ENCODE measurements around the gene KLF4. TPM values are rescaled to one million over a fixed set of nuclear protein-coding genes. Genes with fewer than 3 reads are reported as not detected.

The KLF4 gene
- total RNA-seq, 1 donor from 2014 or later, result 131 TPM

GRCh38 chr9:107446491-107446890 is 43.1 kb downstream of the KLF4 start:
- TF ChIP-seq, protein P1, sequence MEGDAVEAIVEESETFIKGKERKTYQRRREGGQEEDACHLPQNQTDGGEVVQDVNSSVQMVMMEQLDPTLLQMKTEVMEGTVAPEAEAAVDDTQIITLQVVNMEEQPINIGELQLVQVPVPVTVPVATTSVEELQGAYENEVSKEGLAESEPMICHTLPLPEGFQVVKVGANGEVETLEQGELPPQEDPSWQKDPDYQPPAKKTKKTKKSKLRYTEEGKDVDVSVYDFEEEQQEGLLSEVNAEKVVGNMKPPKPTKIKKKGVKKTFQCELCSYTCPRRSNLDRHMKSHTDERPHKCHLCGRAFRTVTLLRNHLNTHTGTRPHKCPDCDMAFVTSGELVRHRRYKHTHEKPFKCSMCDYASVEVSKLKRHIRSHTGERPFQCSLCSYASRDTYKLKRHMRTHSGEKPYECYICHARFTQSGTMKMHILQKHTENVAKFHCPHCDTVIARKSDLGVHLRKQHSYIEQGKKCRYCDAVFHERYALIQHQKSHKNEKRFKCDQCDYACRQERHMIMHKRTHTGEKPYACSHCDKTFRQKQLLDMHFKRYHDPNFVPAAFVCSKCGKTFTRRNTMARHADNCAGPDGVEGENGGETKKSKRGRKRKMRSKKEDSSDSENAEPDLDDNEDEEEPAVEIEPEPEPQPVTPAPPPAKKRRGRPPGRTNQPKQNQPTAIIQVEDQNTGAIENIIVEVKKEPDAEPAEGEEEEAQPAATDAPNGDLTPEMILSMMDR (IDR thresholded peaks at IDR 0.05), result no peak
- Mint-ChIP-seq H3K27ac (ENCODE audit: unreplicated experiment) (no peak overlapping the region), H3K27me3 (ENCODE audit: unreplicated experiment) (peaks cover 12% of the 10 kb centered on the region), H3K4me3 (ENCODE audit: unreplicated experiment) (no peak overlapping the region), H3K4me1 (ENCODE audit: unreplicated experiment) (no peaks in the 10 kb centered on the region), H3K9me3 (ENCODE audit: unreplicated experiment) (no peaks in the 10 kb centered on the region), H3K36me3 (ENCODE audit: unreplicated experiment) (no peaks in the 10 kb centered on the region)
- DNase-seq (ENCODE audit: extremely low spot score, unreplicated experiment), result no peak

- Mint-ChIP-seq H3K27ac (ENCODE audit: unreplicated experiment) (no peak overlapping the region), H3K36me3 (ENCODE audit: unreplicated experiment) (no peaks in the 10 kb centered on the region)
- TF ChIP-seq, protein P1 (IDR thresholded peaks at IDR 0.05), result no peak
Observed at GRCh38 chr9:107443786-107444185, 45.8 kb downstream of the KLF4 start.

DNA sequence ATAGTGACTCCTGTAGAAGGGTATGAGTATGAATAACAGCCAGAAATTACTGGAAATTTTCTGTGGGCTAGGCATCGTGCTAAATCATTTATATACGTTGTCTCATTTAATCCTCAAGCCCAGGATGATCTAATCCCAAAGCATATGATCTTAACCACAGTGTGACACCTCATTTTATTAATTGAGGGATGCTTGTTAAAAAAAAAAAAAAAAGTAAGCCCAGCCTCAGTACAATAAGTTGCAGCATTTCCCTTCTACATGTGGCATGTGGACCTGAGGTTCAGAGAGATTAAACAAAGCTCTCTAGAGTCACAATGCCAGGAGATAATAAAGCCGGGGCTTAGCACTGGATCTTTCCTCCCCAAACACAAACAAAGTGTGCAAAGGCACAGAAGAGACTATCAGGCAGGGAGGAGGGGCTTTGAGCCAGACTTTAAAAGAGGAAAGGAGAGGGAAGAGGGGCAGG is 49.5 kb downstream of the KLF4 start:
- Mint-ChIP-seq H3K27me3 (ENCODE audit: unreplicated experiment) (peaks cover 22% of the 10 kb centered on the region), H3K9me3 (ENCODE audit: unreplicated experiment) (no peaks in the 10 kb centered on the region), H3K4me1 (ENCODE audit: unreplicated experiment) (no peaks in the 10 kb centered on the region), H3K4me3 (ENCODE audit: unreplicated experiment) (no peak overlapping the region), H3K27ac (ENCODE audit: unreplicated experiment) (no peak overlapping the region), H3K36me3 (ENCODE audit: unreplicated experiment) (no peaks in the 10 kb centered on the region)
- TF ChIP-seq, protein P1 (IDR thresholded peaks at IDR 0.05), result no peak
- DNase-seq (ENCODE audit: extremely low spot score, unreplicated experiment), result no peak

More at GRCh38 chr9:107443786-107444185, 45.8 kb downstream of the KLF4 start:
- no peaks in the 10 kb centered on the region for H3K4me1 Mint-ChIP-seq (ENCODE audit: unreplicated experiment)
- H3K9me3 Mint-ChIP-seq (ENCODE audit: unreplicated experiment), result no peaks in the 10 kb centered on the region
- peaks cover 17% of the 10 kb centered on the region for H3K27me3 Mint-ChIP-seq (ENCODE audit: unreplicated experiment)
- DNase-seq (ENCODE audit: extremely low spot score, unreplicated experiment), result no peak
- H3K4me3 Mint-ChIP-seq (ENCODE audit: unreplicated experiment), result no peak overlapping the region

GRCh38 chr9:107438211-107439031 is 51.1 kb downstream of the KLF4 start:
- Mint-ChIP-seq H3K27me3 (ENCODE audit: unreplicated experiment) (peaks cover 26% of the 10 kb centered on the region), H3K4me1 (ENCODE audit: unreplicated experiment) (no peaks in the 10 kb centered on the region), H3K27ac (ENCODE audit: unreplicated experiment) (no peak overlapping the region), H3K9me3 (ENCODE audit: unreplicated experiment) (no peaks in the 10 kb centered on the region), H3K4me3 (ENCODE audit: unreplicated experiment) (no peak overlapping the region), H3K36me3 (ENCODE audit: unreplicated experiment) (no peaks in the 10 kb centered on the region)
- DNase-seq (ENCODE audit: extremely low spot score, unreplicated experiment), result no peak
- TF ChIP-seq, protein P1 (IDR thresholded peaks at IDR 0.05), result no peak

DNA sequence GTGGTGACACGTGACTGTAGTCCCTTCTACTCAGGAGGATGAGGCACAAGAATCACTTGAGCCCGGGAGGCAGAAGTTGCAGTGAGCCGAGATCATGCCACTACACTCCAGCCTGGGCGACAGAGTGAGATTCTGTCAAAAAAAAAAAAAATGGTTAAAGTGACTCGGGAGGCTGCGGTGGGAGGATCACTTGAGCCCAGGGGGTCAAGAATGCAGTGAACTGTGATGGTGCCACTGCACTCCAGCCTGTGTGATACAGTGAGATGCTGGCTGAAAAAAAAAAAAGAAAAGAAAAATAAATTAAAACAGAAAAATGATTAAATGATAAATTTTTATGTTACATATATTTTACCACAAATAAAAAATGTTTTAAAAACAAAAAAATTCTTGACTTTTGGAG is 51.9 kb downstream of the KLF4 start:
- no peaks in the 10 kb centered on the region for H3K36me3 Mint-ChIP-seq (ENCODE audit: unreplicated experiment)
- no peak for DNase-seq (ENCODE audit: extremely low spot score, unreplicated experiment)
- peaks cover 30% of the 10 kb centered on the region for H3K27me3 Mint-ChIP-seq (ENCODE audit: unreplicated experiment)
- no peak overlapping the region for H3K27ac Mint-ChIP-seq (ENCODE audit: unreplicated experiment)
- H3K9me3 Mint-ChIP-seq (ENCODE audit: unreplicated experiment), result no peaks in the 10 kb centered on the region
- no peaks in the 10 kb centered on the region for H3K4me1 Mint-ChIP-seq (ENCODE audit: unreplicated experiment)
- TF ChIP-seq, protein P1 (IDR thresholded peaks at IDR 0.05), result no peak
- H3K4me3 Mint-ChIP-seq (ENCODE audit: unreplicated experiment), result no peak overlapping the region

Data from osteocyte (in vitro differentiated cells).